ENCODE data around the gene AGPAT3.

AGPAT3 gene

GRCh38 chr21:43921979-43922945 lies 57.2 kb downstream of the AGPAT3 start:
- no peak for DNase-seq (ENCODE audit: low read depth, low spot score)

- no peak for DNase-seq (ENCODE audit: low read depth, low spot score)
Measured at GRCh38 chr21:43922949-43923348, 57.9 kb downstream of the AGPAT3 start.

- DNase-seq (ENCODE audit: low read depth, low spot score): no peak
Measured at GRCh38 chr21:43923391-43923790, 58.4 kb downstream of the AGPAT3 start.

GRCh38 chr21:43924421-43925095 lies 59.5 kb downstream of the AGPAT3 start:
- DNase-seq (ENCODE audit: low read depth, low spot score): no peak

GRCh38 chr21:43925096-43925481 lies 60.1 kb downstream of the AGPAT3 start:
- DNase-seq (ENCODE audit: low read depth, low spot score): no peak

GRCh38 chr21:43925609-43926008 lies 60.6 kb downstream of the AGPAT3 start:
- no peak for DNase-seq (ENCODE audit: low read depth, low spot score)

- DNase-seq (ENCODE audit: low read depth, low spot score): no peak
Measured at GRCh38 chr21:43926196-43926595, 61.2 kb downstream of the AGPAT3 start.

GRCh38 chr21:43927591-43928221 lies 62.7 kb downstream of the AGPAT3 start:
- no peak for DNase-seq (ENCODE audit: low read depth, low spot score)

- DNase-seq (ENCODE audit: low read depth, low spot score): no peak
Measured at GRCh38 chr21:43928222-43929125, 63.5 kb downstream of the AGPAT3 start.

- DNase-seq (ENCODE audit: low read depth, low spot score): no peak
Measured at GRCh38 chr21:43929217-43929971, 64.4 kb downstream of the AGPAT3 start.

- no peak for DNase-seq (ENCODE audit: low read depth, low spot score)
Measured at GRCh38 chr21:43930074-43930847, 65.2 kb downstream of the AGPAT3 start.

- DNase-seq (ENCODE audit: low read depth, low spot score): no peak
Measured at GRCh38 chr21:43930848-43931375, 65.9 kb downstream of the AGPAT3 start.

GRCh38 chr21:43931489-43931888 lies 66.5 kb downstream of the AGPAT3 start:
- DNase-seq (ENCODE audit: low read depth, low spot score): no peak

- no peak for DNase-seq (ENCODE audit: low read depth, low spot score)
Measured at GRCh38 chr21:43932005-43932404, 67.0 kb downstream of the AGPAT3 start.

GRCh38 chr21:43933199-43933598 lies 68.2 kb downstream of the AGPAT3 start:
- no peak for DNase-seq (ENCODE audit: low read depth, low spot score)

GRCh38 chr21:43933680-43934079 lies 68.7 kb downstream of the AGPAT3 start:
- no peak for DNase-seq (ENCODE audit: low read depth, low spot score)

GRCh38 chr21:43934116-43934515 lies 69.1 kb downstream of the AGPAT3 start:
- no peak for DNase-seq (ENCODE audit: low read depth, low spot score)

- DNase-seq (ENCODE audit: low read depth, low spot score): no peak
Measured at GRCh38 chr21:43934716-43935705, 70.0 kb downstream of the AGPAT3 start.

All from smooth muscle cell of the brain vasculature (primary cell).